ENCODE measurements around the gene ROR2. TPM values are rescaled to one million over a fixed set of nuclear protein-coding genes. Genes with fewer than 3 reads are reported as not detected.
"Not testable (repeated sequence)": the region's sequence is repeated elsewhere in the genome, so short reads cannot be mapped to it uniquely, and the experiment has no call there.

The ROR2 gene
- total and polyA plus RNA-seq, 4 donors, result 2.7 to 32.3 (median 9.2) TPM

DNA sequence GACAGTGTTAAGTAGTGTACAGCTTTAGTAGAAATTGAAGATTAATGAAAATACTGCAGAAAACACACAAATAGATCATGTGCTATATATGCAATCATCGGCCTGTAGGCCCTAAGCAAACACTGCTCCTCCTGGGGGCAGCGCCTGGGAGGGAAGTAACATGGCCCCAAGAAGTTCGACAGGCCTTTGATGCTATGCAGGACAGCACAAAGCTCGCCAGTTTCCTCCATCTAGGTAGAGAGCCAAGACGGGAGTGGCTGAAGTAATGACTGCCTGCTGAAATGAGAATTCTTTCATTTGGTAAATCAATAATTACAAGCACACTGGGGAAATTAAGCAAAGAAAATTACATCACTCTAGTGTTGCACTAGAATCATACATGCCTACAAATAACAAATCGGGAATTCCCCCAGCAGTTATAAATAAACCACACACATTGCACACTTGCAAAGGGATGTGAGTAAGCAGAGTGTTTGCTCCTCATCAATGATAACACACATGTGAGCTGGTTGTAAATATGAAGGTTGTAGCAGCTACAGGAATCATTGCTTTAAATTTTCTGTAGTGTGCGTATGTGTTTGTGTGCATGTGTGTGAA is 306.4 kb downstream of the ROR2 start:
- 64 to 68% methylated on average over 7 of the region's 7 CpGs for WGBS, 2 donors
- ATAC-seq (ENCODE audit: insufficient read depth, low FRiP score) (no peak), DNase-seq (no peak)
- Histone ChIP-seq H3K36me3 (ENCODE audit: control insufficient read depth in 4 of 4, insufficient read depth in 4 of 4, low read length in 4 of 4) (no peaks in the 10 kb centered on the region), H3K4me3 (no peak overlapping the region), H3K9me3 (ENCODE audit: control insufficient read depth in 4 of 4, insufficient read depth in 3 of 4, low read length in 3 of 4) (peaks cover 0 to 5% (median 3%) of the 10 kb centered on the region in 4 donors), H3K4me1 (ENCODE audit: control insufficient read depth in 5 of 5, insufficient read depth in 5 of 5, low read length in 5 of 5) (no peaks in the 10 kb centered on the region), H3K9ac (ENCODE audit: insufficient read depth in 1 of 2, low read length in 2 of 2) (no peak overlapping the region), H3K27ac (ENCODE audit: low read depth in 1 of 2, low read length in 1 of 2) (no peak overlapping the region), H3K27me3 (ENCODE audit: control insufficient read depth in 3 of 3, insufficient read depth in 3 of 3, low read length in 2 of 3) (no peaks in the 10 kb centered on the region)
- TF ChIP-seq, protein P1, sequence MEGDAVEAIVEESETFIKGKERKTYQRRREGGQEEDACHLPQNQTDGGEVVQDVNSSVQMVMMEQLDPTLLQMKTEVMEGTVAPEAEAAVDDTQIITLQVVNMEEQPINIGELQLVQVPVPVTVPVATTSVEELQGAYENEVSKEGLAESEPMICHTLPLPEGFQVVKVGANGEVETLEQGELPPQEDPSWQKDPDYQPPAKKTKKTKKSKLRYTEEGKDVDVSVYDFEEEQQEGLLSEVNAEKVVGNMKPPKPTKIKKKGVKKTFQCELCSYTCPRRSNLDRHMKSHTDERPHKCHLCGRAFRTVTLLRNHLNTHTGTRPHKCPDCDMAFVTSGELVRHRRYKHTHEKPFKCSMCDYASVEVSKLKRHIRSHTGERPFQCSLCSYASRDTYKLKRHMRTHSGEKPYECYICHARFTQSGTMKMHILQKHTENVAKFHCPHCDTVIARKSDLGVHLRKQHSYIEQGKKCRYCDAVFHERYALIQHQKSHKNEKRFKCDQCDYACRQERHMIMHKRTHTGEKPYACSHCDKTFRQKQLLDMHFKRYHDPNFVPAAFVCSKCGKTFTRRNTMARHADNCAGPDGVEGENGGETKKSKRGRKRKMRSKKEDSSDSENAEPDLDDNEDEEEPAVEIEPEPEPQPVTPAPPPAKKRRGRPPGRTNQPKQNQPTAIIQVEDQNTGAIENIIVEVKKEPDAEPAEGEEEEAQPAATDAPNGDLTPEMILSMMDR (IDR thresholded peaks at IDR 0.05; ENCODE audit: control extremely low read depth, extremely low read depth), result no peak

GRCh38 chr9:91642771-91643170 is 307.3 kb downstream of the ROR2 start:
- no peak overlapping the region for H3K27ac ChIP-seq (ENCODE audit: low read depth in 1 of 2, low read length in 1 of 2)
- TF ChIP-seq, protein P1 (IDR thresholded peaks at IDR 0.05; ENCODE audit: control extremely low read depth, extremely low read depth), result no peak
- H3K9me3 ChIP-seq (ENCODE audit: control insufficient read depth in 4 of 4, insufficient read depth in 3 of 4, low read length in 3 of 4), result peaks cover 0 to 5% (median 4%) of the 10 kb centered on the region in 4 donors
- H3K36me3 ChIP-seq (ENCODE audit: control insufficient read depth in 4 of 4, insufficient read depth in 4 of 4, low read length in 4 of 4), result no peaks in the 10 kb centered on the region
- ATAC-seq (ENCODE audit: insufficient read depth, low FRiP score) (no peak), DNase-seq (no peak)
- WGBS, 2 donors, result 82 to 83% methylated on average over 5 of the region's 5 CpGs
- H3K9ac ChIP-seq (ENCODE audit: insufficient read depth in 1 of 2, low read length in 2 of 2), result no peak overlapping the region
- no peaks in the 10 kb centered on the region for H3K27me3 ChIP-seq (ENCODE audit: control insufficient read depth in 3 of 3, insufficient read depth in 3 of 3, low read length in 2 of 3)
- no peaks in the 10 kb centered on the region for H3K4me1 ChIP-seq (ENCODE audit: control insufficient read depth in 5 of 5, insufficient read depth in 5 of 5, low read length in 5 of 5)
- H3K4me3 ChIP-seq, result no peak overlapping the region

DNA sequence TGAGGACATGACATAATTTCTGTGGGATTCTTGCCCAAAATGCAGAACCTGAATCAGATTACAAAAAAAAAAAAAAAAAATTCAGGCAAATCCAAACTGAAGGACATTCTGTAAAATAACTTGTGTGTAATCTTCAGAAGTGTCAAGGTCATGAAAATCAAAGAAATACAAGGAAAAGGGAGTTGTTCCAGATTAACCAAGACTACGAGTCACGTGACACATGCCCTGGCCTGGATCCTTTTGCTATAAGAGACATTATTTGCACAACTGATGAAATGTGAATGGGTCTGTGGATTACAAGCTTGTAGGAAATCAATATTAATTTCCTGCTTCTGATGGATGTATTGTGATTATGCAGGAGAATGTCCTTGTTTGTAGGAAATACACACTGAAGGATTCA is 309.6 kb downstream of the ROR2 start:
- Histone ChIP-seq H3K4me3 (no peak overlapping the region), H3K27ac (ENCODE audit: low read depth in 1 of 2, low read length in 1 of 2) (no peak overlapping the region), H3K36me3 (ENCODE audit: control insufficient read depth in 4 of 4, insufficient read depth in 4 of 4, low read length in 4 of 4) (no peaks in the 10 kb centered on the region), H3K27me3 (ENCODE audit: control insufficient read depth in 3 of 3, insufficient read depth in 3 of 3, low read length in 2 of 3) (no peaks in the 10 kb centered on the region), H3K4me1 (ENCODE audit: control insufficient read depth in 5 of 5, insufficient read depth in 5 of 5, low read length in 5 of 5) (no peaks in the 10 kb centered on the region), H3K9me3 (ENCODE audit: control insufficient read depth in 4 of 4, insufficient read depth in 3 of 4, low read length in 3 of 4) (peaks cover 0 to 9% (median 5%) of the 10 kb centered on the region in 4 donors), H3K9ac (ENCODE audit: insufficient read depth in 1 of 2, low read length in 2 of 2) (no peak overlapping the region)
- TF ChIP-seq, protein P1 (IDR thresholded peaks at IDR 0.05; ENCODE audit: control extremely low read depth, extremely low read depth), result no peak
- ATAC-seq (ENCODE audit: insufficient read depth, low FRiP score), result no peak
- WGBS, 2 donors, result 64 to 90% methylated on average over 2 of the region's 2 CpGs
- no peak for DNase-seq

- DNase-seq, result no peak
- no peak for ATAC-seq (ENCODE audit: insufficient read depth, low FRiP score)
- Histone ChIP-seq H3K27ac (ENCODE audit: low read depth in 1 of 2, low read length in 1 of 2) (no peak overlapping the region), H3K9me3 (ENCODE audit: control insufficient read depth in 4 of 4, insufficient read depth in 3 of 4, low read length in 3 of 4) (peaks cover 0 to 9% (median 5%) of the 10 kb centered on the region in 4 donors), H3K36me3 (ENCODE audit: control insufficient read depth in 4 of 4, insufficient read depth in 4 of 4, low read length in 4 of 4) (no peaks in the 10 kb centered on the region), H3K9ac (ENCODE audit: insufficient read depth in 1 of 2, low read length in 2 of 2) (no peak overlapping the region), H3K4me3 (no peak overlapping the region), H3K4me1 (ENCODE audit: control insufficient read depth in 5 of 5, insufficient read depth in 5 of 5, low read length in 5 of 5) (no peaks in the 10 kb centered on the region), H3K27me3 (ENCODE audit: control insufficient read depth in 3 of 3, insufficient read depth in 3 of 3, low read length in 2 of 3) (no peaks in the 10 kb centered on the region)
- 95 to 100% methylated on average over 1 of the region's 1 CpG for WGBS, 2 donors
- TF ChIP-seq, protein P1 (IDR thresholded peaks at IDR 0.05; ENCODE audit: control extremely low read depth, extremely low read depth), result no peak
These were observed 311.0 kb downstream of the ROR2 start for GRCh38 chr9:91639054-91639453.

DNA sequence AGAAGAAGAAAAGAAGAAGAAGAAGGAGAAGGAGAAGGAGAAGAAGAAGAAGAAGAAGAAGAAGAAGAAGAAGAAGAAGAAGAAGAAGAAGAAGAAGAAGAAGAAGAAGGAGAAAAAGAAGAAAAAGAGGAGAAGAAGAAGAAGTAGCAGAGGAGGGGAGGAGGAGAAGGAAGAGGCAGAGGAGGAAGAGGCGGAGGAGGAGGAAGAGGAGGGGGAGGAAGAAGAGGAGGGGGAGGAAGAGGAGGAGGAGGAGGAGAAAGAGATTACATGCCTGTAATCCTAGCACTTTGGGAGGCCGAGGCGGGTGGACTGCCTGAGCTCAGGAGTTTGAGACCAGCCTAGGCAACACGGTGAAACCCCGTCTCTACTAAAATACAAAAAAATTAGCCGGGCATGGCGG is 315.2 kb downstream of the ROR2 start:
- H3K9ac ChIP-seq (ENCODE audit: insufficient read depth in 1 of 2, low read length in 2 of 2); ATAC-seq (ENCODE audit: insufficient read depth, low FRiP score); H3K27me3 ChIP-seq (ENCODE audit: control insufficient read depth in 3 of 3, insufficient read depth in 3 of 3, low read length in 2 of 3); H3K27ac ChIP-seq (ENCODE audit: low read depth in 1 of 2, low read length in 1 of 2); H3K4me1 ChIP-seq (ENCODE audit: control insufficient read depth in 5 of 5, insufficient read depth in 5 of 5, low read length in 5 of 5); DNase-seq; H3K4me3 ChIP-seq; H3K36me3 ChIP-seq (ENCODE audit: control insufficient read depth in 4 of 4, insufficient read depth in 4 of 4, low read length in 4 of 4); H3K9me3 ChIP-seq (ENCODE audit: control insufficient read depth in 4 of 4, insufficient read depth in 3 of 4, low read length in 3 of 4): not testable (repeated sequence)
- 83 to 91% methylated on average over 3 to 7 of the region's 7 CpGs for WGBS, 2 donors

Measured in lung (tissue), 12 donors.